Ammon's horn (tissue), 1 donor: Measurements from ENCODE around the gene GMPS.
"Not testable (repeated sequence)": the region's sequence is repeated elsewhere in the genome, so short reads cannot be mapped to it uniquely, and the experiment has no call there.

Experiments used
- DNase-seq: peaks from one replicate; pipeline ENCODE4 v3.0.0-alpha.2; 2016; ENCODE audit warnings: low spot score

GMPS gene

DNA sequence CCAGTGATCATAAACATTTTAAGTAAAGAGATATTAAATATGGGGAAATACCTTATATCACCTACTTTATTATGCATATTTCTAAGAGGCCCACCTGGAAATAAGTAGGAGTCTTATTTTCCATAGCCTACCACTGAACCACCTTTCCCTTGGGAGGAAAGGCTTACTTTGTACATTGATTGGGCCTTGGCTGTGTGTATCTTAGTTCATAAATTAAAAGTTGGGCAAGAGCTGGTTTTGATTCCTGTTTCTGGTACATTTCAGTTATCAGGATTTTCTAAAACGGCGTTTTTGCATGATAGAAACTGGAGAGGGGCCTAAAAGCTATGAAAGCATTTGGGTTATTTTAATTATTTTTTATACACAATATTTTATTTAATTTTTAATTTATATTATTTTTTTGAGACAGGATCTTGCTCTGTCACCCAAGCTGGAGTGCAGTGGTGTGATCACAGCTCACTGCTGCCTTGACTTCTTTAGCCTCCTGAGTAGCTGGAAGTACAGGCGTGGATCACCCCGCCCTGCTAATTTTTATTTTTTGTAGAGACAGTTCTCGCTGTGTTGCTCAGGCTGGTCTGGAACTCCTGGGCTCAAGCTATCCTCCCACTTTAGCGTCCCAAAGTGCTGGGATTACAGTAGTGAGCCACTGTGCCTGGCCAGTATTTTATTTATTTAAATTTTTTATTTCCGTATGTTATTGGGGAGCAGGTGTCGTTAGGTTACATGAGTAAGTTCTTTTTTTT is 2.6 kb downstream of the GMPS start:
- no peak for DNase-seq

DNA sequence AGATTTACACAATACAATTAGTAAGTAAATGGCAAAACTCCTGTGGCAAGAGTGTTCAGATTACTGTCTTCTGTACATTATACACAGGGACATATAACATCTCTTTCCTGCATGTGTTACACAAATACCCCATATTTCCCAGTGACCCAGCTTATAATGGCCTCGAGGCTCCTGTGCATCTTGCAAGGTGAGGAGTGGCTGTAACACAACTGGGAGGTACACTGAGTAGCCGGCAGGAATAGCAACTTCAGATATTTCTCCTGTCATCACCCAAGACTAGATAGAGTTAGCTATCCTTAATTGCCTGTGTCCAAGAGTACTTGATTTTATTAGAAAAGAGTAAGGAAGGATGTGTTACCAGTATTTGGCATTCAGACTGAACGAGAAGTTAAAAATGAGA is 5.6 kb downstream of the GMPS start:
- no peak for DNase-seq

DNA sequence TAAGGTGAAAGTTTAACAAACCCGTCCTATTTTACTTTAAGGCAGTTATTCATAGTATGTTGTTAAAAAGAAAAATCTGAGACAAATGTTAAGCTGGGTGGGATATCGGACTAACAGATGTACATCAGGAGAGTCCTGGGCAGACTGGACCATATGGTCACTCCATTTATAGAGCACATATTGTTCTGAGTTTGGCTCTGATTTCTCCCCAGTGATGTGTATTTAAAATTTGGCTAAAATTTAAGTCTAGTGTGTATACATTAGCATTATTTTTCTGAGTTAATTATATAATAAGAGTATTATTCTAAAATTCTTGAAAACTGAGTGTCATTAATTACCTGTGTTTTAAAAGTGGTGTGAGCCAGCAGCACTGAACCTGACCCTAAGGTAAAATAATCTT is 6.1 kb downstream of the GMPS start:
- no peak for DNase-seq

DNA sequence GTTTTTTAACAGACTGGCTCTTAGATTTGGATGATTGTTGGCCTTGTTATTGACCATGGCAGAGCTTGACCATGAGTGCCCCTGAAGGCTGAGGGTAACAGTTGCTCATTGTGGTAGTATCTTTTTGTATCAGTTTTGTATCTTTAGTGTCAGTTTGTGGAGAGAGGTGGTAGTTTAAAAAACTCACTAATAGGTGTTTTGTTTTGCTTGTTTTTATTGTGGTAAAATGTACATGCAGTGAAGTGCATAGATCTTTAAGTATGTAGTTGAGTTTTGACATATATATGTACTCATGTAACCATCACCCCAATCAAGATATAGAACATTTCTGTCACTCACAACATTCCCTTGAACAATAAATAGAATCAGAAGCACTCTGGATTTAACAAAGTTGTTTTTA is 9.8 kb downstream of the GMPS start:
- DNase-seq: no peak

DNA sequence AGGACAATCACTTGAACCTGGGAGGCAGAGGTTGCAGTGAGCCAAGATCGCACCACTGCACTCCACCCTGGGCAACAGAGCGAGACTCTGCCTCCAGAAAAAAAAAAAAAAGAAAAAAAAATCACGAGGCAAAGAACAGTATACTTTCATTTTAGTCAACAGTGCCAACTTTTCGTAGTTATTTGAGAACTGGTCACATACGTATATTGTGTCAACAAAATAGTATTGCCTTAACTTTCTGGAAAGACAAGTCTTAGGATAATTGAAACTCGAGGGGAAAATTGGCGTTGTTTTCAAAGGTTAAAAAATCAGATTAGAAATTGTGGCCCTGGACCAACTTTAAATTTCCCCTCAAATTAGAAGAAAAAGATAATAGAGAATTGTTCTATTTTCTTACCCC is 13.8 kb downstream of the GMPS start:
- DNase-seq: no peak

DNA sequence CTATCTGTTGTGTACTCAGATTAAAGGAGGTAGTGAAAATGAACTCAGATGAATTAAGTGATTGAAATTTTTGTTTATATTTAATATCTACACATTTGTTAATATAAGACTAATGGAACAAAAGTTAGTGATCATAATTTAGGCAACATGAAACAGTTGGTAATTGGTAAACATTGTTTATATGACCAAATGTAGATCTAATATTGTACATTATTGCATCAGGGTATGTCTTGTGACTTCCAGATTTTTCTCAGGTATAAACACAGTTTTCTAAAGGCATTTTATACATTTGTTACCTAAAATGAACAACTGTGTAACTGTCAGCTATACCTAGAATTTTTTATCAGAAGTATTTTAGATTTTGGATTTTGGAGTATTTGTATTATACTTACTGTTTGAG is 14.8 kb downstream of the GMPS start:
- DNase-seq: no peak

DNA sequence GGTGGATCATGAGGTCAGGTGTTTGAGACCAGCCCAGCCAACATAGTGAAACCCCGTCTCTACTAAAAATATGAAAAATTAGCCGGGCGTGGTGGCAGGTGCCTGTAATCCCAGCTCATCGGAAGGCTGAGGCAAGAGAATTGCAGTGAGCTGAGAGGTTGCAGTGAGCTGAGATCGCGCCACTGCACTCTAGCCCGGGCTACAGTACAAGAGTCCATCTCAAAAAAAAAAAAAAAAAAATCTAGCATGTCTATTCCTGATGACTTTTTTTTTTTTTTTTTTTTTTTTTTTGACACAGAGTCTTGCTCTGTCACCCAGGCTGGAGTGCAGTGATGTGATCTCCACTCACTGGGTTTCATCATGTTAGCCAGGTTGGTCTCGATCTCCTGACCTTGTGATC is 15.9 kb downstream of the GMPS start:
- not testable (repeated sequence) for DNase-seq

DNA sequence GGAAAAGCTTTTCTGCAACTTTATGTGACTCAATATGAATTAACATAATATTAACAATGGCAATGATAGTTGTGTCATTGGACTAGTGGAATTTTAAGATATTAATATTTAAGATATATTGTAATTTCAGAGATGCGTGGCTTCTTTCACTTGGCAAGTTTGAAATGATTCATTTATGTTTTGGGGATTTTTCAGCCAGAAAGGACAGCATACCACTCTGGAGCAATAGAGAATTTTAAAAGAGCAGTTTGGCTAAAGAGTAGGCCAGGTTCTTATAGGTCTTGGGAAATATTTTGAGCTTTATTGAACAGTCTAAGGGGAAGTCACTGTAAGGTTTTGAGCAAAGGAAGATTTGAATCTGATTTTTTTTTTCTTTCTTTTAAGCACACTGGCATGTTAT is 16.5 kb downstream of the GMPS start:
- DNase-seq: no peak

DNA sequence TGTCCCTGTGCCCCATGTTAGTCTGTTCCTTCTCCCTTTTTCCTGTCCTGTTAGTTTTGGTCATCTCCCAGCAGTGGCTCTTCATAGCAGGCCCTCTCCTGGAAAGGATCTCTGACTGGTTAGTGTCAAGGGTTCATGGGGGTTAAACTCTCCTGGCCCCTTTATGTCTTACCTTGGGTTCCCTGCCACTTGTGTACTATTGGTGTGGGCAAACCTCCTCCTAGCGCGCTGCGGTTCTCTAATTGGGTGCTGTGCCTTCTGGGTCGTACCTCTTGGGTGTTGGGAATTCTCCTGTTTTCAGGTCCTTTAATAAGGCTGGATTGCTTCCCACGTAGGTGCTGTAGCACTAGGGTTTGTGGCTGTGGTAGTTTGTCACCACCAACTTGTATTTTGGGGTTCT is 18.8 kb downstream of the GMPS start:
- DNase-seq: no peak

DNA sequence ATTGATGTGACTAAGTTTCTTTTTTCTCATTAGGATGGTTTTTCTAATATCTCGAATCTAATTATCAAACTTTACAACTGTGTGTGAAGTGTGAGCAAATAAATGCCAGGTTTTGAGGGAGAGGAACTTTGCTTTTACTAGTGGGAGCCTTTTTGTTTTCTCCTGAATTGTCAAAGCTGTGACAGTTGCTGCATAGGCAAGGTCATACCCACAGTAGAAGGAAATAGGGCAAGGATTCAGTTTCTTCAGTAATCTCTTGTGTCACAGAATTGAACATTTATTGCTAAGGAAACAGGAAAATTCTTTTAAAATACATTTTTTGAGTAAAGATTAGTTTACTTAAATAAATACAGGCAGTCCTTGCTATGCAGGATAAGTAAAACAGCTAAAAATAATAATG is 19.5 kb downstream of the GMPS start:
- DNase-seq: no peak

DNA sequence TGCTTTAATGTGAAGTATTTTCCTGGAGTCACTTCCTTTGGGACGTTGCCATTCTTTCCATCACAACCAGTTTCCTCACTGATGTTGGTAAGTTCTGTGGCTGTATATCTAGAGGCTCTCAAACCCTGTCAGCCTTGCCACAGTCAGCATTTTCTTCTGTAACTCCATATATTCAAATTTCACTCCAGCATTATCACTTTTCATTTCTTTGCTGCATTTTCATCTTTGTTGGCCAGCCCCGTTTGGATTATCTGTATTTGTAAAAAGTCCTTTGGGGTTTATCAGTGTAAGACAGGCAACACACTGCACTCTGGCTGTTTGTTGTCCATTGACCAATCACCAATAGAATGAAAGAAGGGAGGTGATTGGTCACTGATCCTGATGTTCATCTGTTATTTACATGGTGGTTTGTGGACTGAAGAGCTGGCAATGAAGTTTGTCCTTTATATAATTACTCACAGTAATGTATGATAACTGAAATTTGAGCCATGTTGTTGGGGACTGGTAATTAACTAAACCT is 20.3 kb downstream of the GMPS start:
- no peak for DNase-seq

DNA sequence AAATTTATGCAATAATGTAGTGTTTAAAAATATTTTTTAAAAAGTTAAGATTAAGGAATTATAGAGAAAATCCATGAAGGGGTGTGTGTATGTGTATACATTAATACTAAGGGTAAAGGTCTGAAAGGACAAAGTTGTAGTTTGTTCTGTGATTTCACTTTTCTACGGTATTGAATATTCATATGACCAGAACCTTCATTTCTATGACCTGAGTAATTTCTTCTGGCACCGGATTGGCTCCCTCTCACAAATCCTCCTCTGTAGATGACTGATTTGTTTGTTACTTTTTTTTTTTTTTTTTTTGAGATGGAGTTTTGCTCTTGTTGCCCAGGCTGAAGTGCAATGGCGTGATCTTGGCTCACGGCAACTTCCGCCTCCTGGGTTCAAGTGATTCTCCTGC is 20.9 kb downstream of the GMPS start:
- DNase-seq: no peak

DNA sequence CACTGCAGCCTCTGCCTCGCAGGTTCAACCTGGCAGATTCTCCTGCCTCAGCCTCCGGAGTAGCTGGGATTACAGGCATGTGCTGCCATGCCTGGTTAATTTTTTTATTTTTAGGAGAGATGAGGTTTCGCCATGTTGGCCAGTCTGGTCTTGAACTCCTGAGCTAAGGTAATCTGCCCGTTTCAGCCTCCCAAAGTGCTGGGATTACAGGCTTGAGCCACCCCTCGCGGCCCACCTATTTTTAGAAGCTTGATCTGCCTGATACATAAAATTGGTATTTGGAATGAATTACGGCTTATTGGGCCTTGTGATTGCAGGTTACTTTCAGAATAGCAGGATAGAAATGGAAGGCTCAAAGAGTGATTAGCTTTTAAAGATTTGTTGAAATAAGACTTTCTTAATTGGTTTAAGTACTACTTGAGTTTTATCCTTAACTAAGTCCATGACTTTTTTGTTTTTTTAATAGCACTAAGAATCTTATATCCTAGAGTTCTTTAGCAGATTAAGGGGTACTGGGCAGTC is 25.0 kb downstream of the GMPS start:
- no peak for DNase-seq

DNA sequence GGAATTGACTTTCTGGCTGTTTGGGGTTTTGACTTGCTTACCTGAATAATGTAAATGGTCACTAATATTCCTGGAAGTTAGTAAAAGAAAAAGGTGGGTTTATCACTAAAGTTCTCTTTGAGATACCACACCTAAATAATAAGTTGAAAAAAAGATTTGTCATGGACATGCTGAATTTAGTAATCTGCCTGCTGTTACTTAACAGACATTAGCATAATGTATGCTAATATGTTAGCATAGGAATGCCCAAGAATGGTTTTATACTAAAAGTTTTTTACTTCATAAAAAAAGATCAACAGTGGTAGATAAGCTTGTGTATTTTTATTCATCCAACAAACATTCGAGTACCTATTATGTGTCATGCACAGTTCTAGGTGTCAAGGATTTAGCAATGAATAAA is 36.5 kb downstream of the GMPS start:
- DNase-seq: no peak

DNA sequence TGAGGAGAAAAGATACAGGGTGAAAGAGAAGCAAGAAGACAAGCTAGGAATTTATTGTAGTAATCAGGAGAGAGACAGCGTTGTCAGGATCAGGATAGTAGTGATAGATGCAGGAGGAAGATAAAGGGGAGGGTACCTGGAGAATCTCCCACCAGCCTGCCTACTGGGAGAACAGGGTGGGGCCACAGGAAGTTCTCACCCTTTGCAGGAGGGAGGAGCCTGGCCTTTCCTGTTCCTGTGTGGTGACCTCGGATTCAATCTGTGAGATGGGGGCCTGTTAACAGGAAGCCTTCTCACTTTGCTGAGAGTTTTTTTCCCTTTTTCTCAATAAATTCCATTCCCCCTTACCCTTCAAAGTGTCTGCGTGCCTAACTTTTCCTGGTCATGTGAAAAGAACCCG is 37.6 kb downstream of the GMPS start:
- no peak for DNase-seq

DNA sequence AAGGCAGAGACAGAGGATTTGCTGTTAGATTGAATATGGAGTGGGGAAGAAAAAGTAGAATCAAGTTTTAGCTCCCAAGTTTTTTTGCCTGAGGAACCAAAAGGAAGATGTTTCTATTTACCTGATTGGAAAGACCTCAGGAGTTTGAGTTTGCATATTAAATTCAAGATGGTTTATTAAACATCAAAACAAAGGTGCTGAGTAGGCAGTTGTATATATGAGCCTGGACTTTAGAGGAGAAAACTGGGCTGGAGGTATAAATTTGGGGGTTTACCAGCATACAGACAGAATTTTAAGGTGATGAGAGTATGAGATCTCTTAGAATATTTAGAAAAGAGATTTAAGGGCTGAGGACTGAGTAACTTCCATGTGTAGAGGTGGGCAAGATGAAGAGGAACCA is 38.2 kb downstream of the GMPS start:
- no peak for DNase-seq

DNA sequence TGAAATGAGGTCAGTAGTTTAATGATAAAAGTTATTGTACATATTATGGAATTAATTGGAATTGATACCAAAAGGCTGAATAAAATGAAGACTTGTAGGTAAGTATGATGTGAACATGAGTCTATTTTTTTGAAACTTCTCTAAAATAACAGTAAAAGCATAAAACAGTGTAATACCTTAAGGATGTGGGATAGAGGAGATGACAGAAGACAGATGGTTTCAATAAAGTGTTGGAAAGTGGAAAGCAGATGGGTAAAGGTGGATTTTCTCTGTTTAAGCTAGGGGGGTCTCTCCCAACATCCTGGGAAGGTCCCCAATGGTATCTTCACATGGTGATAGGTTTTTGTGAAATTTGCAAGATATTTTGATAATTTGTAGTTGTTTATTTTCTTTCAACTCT is 41.6 kb downstream of the GMPS start:
- no peak for DNase-seq

DNA sequence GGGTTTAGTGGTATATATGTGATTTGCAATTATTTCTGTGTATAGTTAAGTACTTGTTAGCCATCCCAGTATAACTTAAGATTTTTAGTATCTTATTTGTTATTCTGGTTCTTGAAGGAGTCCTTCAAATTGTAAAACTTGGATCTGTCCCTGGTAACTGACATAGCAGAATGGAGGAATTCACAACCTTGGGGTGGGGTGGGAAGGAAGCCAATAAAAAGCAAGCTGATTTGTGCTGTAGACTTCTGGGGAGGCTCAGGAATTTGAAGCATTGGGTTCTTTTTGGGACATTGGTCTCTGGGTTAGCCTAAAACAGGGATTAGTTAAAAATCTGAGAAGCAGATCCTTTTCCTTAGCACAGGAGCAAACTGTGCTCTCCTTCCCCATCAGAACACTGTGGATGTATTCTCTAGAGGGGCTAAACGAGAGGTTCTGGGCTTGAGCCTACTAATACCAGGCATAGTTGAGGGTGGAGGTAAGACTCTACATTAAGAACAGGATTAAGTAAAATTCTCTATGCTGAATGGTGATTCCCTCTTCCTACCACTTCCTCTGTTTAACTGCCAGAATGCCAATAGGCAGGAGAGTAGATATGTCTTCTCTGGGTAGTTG is 42.2 kb downstream of the GMPS start:
- no peak for DNase-seq

DNA sequence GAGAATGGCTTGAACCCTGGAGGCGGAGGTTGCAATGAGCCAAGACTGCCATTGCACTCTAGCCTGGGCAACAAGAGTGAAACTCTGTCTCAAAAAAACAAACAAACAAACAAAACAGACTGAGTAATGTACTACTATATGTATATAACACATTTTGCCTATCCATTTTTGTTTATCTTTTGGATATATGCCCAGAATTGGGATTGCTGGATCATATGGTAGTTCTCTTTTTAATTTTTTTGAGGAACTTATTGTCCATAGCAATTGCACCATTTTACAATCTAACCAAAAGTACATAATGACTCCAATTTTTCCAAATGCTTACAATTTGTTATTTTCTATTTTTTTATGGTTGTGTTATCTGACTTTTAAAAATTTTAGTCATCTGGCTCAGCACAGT is 47.3 kb downstream of the GMPS start:
- no peak for DNase-seq

DNA sequence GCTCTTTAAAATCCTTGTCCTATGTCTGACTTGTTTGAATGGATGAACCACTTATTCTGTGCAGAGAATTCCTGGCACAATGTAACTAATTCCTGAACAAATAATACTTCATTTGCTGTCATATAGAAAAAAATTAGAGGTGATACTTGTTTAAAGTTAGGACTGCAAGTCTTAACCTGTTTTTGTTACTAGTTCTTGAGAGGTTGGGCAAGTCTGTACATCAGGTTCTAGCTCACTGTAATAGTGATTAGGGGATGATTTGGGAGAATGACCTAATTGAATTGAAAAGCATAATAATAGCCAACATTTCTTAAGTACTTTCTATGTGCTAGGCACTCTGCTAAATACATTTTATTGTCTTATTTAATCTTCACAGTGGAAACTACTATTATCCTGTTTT is 49.3 kb downstream of the GMPS start:
- no peak for DNase-seq

DNA sequence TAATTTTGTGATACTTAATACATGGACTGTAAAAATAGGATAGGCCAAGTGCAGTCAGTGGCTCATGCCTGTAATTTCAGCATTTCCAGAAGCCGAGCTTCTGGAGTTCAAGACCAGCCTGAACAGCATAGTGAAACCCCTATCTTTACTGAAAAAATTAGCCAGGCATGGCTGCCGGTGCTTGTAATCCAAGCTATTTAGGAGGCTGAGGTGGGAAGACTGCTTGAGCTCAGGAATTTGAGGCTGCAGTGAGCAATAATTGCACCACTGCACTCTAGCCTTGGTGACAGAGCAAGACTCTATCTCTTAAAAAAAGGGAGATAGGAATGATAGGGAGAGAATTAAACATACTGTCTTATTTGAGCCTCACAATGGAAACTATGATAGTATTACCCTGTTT is 51.0 kb downstream of the GMPS start:
- DNase-seq: no peak

DNA sequence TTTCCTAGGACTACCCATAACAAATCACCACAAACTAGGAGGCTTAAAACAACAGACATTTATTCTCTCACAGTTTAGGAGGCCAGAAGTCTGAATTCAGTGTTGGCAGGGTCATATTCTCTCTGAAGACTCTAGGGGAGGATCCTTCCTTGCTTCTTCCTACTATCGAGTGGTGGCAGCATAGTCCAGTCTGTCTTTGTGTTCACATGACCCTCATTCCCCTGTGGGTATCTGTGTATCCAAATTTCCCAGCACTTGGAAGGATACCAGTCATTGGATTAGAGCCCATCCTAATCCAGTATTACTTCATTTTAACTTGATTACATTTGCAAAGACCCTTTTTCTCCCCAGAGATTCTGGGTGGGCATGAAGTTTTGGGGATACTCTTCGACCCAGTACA is 63.8 kb downstream of the GMPS start:
- DNase-seq: no peak

DNA sequence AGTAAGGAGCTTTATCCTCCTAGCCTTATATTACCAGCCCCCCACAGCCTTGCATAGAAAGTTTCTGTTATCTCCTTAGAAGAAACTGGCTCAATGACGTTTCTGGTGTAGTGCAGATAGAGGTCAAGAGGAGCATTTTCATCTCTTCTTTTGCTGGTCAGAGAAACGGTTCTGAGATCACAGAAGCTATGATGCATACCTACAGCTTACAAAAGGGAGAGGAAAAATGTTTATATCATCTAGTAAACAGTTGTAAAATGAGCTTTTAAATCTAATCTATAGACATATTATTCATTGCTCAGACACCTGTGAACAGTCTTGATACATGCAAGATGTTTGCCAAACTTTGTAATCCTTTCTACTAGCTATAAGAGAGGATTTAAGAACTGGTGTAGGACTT is 68.0 kb downstream of the GMPS start:
- no peak for DNase-seq

DNA sequence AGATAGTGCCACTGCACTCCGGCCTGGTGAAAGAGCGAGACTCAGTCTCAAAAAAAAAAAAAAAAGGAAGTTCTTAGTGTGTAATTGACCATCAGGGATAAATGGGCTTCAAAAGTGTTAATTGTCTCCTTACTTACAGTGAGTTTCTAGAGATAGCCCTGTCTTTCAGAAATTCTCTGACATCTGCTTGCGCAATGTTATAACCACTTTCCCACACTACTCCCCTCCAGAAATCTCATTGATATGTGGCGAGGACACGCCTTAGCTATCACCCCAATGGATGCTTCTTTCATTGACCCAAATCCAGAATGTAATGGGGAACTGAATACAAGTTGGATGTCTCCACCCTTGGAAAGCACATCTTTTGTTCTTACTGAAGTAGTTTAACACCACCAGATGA is 70.9 kb downstream of the GMPS start:
- no peak for DNase-seq
